NCI-H2081 (cell line): ENCODE results near the gene FANCI.

Experiments used
- DNase-seq, 2 experiments: peaks; one replicate each; lab custom pipeline; 2025; lab: John Stamatoyannopoulos, UW

The FANCI gene

GRCh38 chr15:89307046-89307587 is 63.3 kb downstream of the FANCI start:
- no peak for DNase-seq

- DNase-seq = no peak
Measured at GRCh38 chr15:89307791-89308190, 64.0 kb downstream of the FANCI start.

- no peak for DNase-seq
Measured at GRCh38 chr15:89308236-89308635, 64.5 kb downstream of the FANCI start.

GRCh38 chr15:89309993-89310392 is 66.2 kb downstream of the FANCI start:
- no peak for DNase-seq

GRCh38 chr15:89315375-89315929 is 71.7 kb downstream of the FANCI start:
- no peak for DNase-seq

GRCh38 chr15:89316504-89316903 is 72.7 kb downstream of the FANCI start:
- no peak for DNase-seq

GRCh38 chr15:89317186-89317720 is 73.5 kb downstream of the FANCI start:
- DNase-seq = no peak

- no peak for DNase-seq
Measured at GRCh38 chr15:89319678-89320077, 75.9 kb downstream of the FANCI start.

GRCh38 chr15:89320200-89320599 is 76.4 kb downstream of the FANCI start:
- no peak for DNase-seq

GRCh38 chr15:89321521-89322410 is 78.0 kb downstream of the FANCI start:
- DNase-seq = no peak

GRCh38 chr15:89322822-89323221 is 79.0 kb downstream of the FANCI start:
- no peak for DNase-seq

- no peak for DNase-seq
Measured at GRCh38 chr15:89323825-89324224, 80.0 kb downstream of the FANCI start.

- no peak for DNase-seq
Measured at GRCh38 chr15:89325039-89325803, 81.4 kb downstream of the FANCI start.

- no peak for DNase-seq
Measured at GRCh38 chr15:89326316-89326715, 82.5 kb downstream of the FANCI start.

- no peak for DNase-seq
Measured at GRCh38 chr15:89327113-89327512, 83.3 kb downstream of the FANCI start.

- no peak for DNase-seq
Measured at GRCh38 chr15:89328398-89329254, 84.8 kb downstream of the FANCI start.

GRCh38 chr15:89329329-89330084 is 85.7 kb downstream of the FANCI start:
- DNase-seq = no peak

GRCh38 chr15:89330119-89330518 is 86.3 kb downstream of the FANCI start:
- peak in 1 of 2 experiments; percentile 28 for DNase-seq

- no peak for DNase-seq
Measured at GRCh38 chr15:89330881-89331595, 87.3 kb downstream of the FANCI start.

GRCh38 chr15:89332446-89332845 is 88.7 kb downstream of the FANCI start:
- DNase-seq = no peak
